ENCODE measurements around the gene GALNT14. TPM values are rescaled to one million over a fixed set of nuclear protein-coding genes. Genes with fewer than 3 reads are reported as not detected.

Gene GALNT14
- total RNA-seq, 1 experiment from 2014 or later: 2.7 TPM

- Histone ChIP-seq H3T11ph (ENCODE audit: low read length) (no peak overlapping the region), H3K18ac (ENCODE audit: insufficient read length, low read depth, low read length) (no peak overlapping the region), H3K56ac (ENCODE audit: insufficient read length, low read depth, low read length) (no peak overlapping the region), H2BK12ac (ENCODE audit: insufficient read length, low read depth, low read length) (no peak overlapping the region), H3K14ac (ENCODE audit: insufficient read depth, low read length) (no peak overlapping the region), H3K4me2 (ENCODE audit: insufficient read depth, insufficient read length, low read length) (no peak overlapping the region), H3K79me2 (ENCODE audit: insufficient read depth, low read length) (no peaks in the 10 kb centered on the region), H2BK20ac (ENCODE audit: low read depth, low read length, poor library complexity, severe bottlenecking) (no peak overlapping the region), H4K8ac (replicated peaks; ENCODE audit: insufficient read length, low read depth, low read length) (no peak overlapping the region), H3K27ac (ENCODE audit: insufficient read length, low read depth, low read length) (no peak overlapping the region), H2BK5ac (ENCODE audit: insufficient read length, low read length) (no peak overlapping the region), H3K4me1 (ENCODE audit: insufficient read depth, low read length) (no peaks in the 10 kb centered on the region), H4K5ac (ENCODE audit: insufficient read length, low read depth, low read length) (no peak overlapping the region), H3K4ac (ENCODE audit: low read depth, low read length) (no peak overlapping the region), H2BK15ac (ENCODE audit: low read depth, low read length) (no peak overlapping the region), H3K9me3 (ENCODE audit: control insufficient read depth, low read depth, low read length) (no peaks in the 10 kb centered on the region), H4K91ac (ENCODE audit: insufficient read length, low read depth, low read length) (no peak overlapping the region), H2AK5ac (ENCODE audit: insufficient read length, low read length) (no peak overlapping the region), H2BK120ac (ENCODE audit: low read depth, low read length, poor library complexity, severe bottlenecking) (no peak overlapping the region), H3K79me1 (ENCODE audit: insufficient read depth, low read depth, low read length, poor library complexity, severe bottlenecking) (no peaks in the 10 kb centered on the region), H3K23me2 (ENCODE audit: insufficient read length, low read depth, low read length, poor library complexity, severe bottlenecking) (no peaks in the 10 kb centered on the region), H3K9ac (ENCODE audit: extremely low read depth, insufficient read length, low read length) (no peak overlapping the region), H2AFZ (ENCODE audit: low read length) (no peak overlapping the region), H3K27me3 (ENCODE audit: insufficient read depth, low read length) (no peaks in the 10 kb centered on the region), H4K20me1 (ENCODE audit: control insufficient read depth, insufficient read depth, insufficient read length) (peaks cover 2% of the 10 kb centered on the region), H3K23ac (ENCODE audit: insufficient read length, low read depth, low read length) (no peak overlapping the region)
- H3K27ac Mint-ChIP-seq: no peak overlapping the region
- no peaks in the 10 kb centered on the region; the same call in 1 of the 2 replicates for H3K27me3 Mint-ChIP-seq (ENCODE audit: low read depth)
- H3K4me3 Mint-ChIP-seq: no peak overlapping the region
- no peak for TF ChIP-seq CTCF (conservative IDR thresholded peaks at IDR 0.05)
- WGBS (ENCODE audit: extremely low coverage, insufficient read length, low lambda C conversion rate): no CpG with 5 or more reads among the region's 5 CpGs
- no peak for DNase-seq
- no peaks in the 10 kb centered on the region for H3K9me3 Mint-ChIP-seq
- peaks cover 0 to 4% of the 10 kb centered on the region in 2 experiments; a peak in 1 of 4 replicates for H3K4me1 Mint-ChIP-seq
- no peaks in the 10 kb centered on the region for H3K36me3 Mint-ChIP-seq (ENCODE audit: insufficient read depth in 1 of 3, low read depth in 3 of 3)
Measured at GRCh38 chr2:30920511-30920910, 217.7 kb downstream of the GALNT14 start.

Data from H9 (cell line).